ENCODE data around the gene PKD1L1. TPM values are rescaled to one million over a fixed set of nuclear protein-coding genes. Genes with fewer than 3 reads are reported as not detected.

PKD1L1 gene
- total RNA-seq, 4 donors from 2014 or later, result 0.44 to 8.4 (median 0.82) TPM

DNA sequence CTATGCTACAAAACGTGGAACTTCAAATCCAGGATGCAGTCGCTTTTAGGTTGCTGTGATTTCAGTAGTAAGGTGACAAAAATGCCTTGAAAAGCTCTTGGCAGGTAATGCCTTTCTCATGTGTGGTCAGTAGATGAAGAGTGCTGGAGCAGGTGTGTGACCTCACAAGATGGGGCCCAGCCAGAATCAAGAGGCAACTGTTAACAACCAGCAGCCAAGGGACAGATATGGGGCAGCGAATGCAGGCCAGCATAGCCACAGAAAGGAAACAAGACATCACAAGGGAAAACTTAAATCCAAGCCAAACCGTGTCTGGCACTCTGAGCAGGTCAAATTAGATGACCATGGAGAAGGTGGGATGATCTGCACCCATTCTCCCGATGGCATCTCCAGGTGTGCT, 18.9 kb upstream of the PKD1L1 start:
- Histone ChIP-seq H3K27ac (no peak overlapping the region), H3K4me3 (no peak overlapping the region), H3K4me1 (peaks cover 0 to 25% (median 0%) of the 10 kb centered on the region in 4 donors), H3K9me3 (no peaks in the 10 kb centered on the region), H3K27me3 (no peaks in the 10 kb centered on the region), H3K36me3 (peaks cover 0 to 71% (median 30%) of the 10 kb centered on the region in 3 donors)
- TF ChIP-seq, protein P1, sequence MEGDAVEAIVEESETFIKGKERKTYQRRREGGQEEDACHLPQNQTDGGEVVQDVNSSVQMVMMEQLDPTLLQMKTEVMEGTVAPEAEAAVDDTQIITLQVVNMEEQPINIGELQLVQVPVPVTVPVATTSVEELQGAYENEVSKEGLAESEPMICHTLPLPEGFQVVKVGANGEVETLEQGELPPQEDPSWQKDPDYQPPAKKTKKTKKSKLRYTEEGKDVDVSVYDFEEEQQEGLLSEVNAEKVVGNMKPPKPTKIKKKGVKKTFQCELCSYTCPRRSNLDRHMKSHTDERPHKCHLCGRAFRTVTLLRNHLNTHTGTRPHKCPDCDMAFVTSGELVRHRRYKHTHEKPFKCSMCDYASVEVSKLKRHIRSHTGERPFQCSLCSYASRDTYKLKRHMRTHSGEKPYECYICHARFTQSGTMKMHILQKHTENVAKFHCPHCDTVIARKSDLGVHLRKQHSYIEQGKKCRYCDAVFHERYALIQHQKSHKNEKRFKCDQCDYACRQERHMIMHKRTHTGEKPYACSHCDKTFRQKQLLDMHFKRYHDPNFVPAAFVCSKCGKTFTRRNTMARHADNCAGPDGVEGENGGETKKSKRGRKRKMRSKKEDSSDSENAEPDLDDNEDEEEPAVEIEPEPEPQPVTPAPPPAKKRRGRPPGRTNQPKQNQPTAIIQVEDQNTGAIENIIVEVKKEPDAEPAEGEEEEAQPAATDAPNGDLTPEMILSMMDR (IDR thresholded peaks at IDR 0.05), result no peak
- TF ChIP-seq POLR2A (IDR thresholded peaks at IDR 0.05) (no peak), EP300 (IDR thresholded peaks at IDR 0.05) (no peak)
- WGBS, 2 donors, result 88 to 93% methylated on average over 5 of the region's 5 CpGs
- no peak for DNase-seq (ENCODE audit: low spot score in 2 of 2)

DNA sequence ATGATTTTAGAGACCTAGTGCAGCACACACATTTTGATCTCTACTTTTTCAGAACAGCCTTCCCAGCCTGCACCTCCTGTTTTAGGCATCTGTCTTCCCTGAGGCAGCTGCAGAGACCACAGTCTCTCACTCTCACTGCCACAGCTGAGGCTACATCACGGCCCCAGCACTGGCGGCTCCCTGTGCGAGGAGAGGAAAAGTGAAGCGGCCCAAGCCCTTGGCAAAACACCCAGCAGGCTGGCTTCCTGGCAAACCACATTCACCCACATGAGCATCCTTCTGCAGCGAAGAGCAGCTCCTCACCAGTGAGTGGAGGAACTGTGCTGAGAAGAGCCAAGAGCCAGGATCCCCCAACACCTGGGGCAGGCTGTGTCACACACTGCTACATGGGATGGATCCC, 17.2 kb upstream of the PKD1L1 start:
- Histone ChIP-seq H3K27me3 (no peaks in the 10 kb centered on the region), H3K36me3 (peaks cover 0 to 82% (median 30%) of the 10 kb centered on the region in 3 donors), H3K4me1 (peaks cover 0 to 16% (median 0%) of the 10 kb centered on the region in 4 donors), H3K27ac (no peak overlapping the region), H3K4me3 (no peak overlapping the region), H3K9me3 (no peaks in the 10 kb centered on the region)
- DNase-seq (ENCODE audit: low spot score in 2 of 2), result no peak
- WGBS, 2 donors, result 85 to 86% methylated on average over 4 to 5 of the region's 5 CpGs
- TF ChIP-seq, protein P1 (IDR thresholded peaks at IDR 0.05), result no peak
- TF ChIP-seq EP300 (IDR thresholded peaks at IDR 0.05) (no peak), POLR2A (IDR thresholded peaks at IDR 0.05) (no peak)

DNA sequence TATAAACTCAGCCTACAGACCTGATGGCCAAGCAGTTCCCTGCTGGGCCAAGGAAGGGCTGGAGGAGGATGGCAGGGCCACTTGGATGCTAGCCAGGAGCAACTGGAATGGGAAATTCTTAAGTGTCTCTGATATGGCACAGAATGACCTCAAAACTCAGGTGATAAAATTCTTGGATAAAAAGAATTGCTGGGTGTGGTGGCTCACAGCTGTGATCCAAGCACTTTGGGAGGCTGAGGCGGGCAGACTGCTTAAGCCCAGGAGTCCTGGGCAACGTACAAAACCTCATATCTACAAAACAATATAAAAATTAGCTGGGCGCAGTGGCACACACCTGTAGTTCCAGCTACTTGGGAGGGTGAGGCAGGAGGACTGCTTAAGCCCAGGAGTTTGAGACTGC, 14.0 kb upstream of the PKD1L1 start:
- H3K27ac ChIP-seq, result no peak overlapping the region
- peaks cover 0 to 70% (median 24%) of the 10 kb centered on the region in 3 donors for H3K36me3 ChIP-seq
- TF ChIP-seq, protein P1 (IDR thresholded peaks at IDR 0.05), result no peak
- no peak for TF ChIP-seq EP300 (IDR thresholded peaks at IDR 0.05)
- no peak for TF ChIP-seq POLR2A (IDR thresholded peaks at IDR 0.05)
- no peaks in the 10 kb centered on the region for H3K27me3 ChIP-seq
- no peaks in the 10 kb centered on the region for H3K9me3 ChIP-seq
- no peak for DNase-seq (ENCODE audit: low spot score in 2 of 2)
- H3K4me1 ChIP-seq, result no peaks in the 10 kb centered on the region
- WGBS, 2 donors, result 94 to 97% methylated on average over 3 of the region's 3 CpGs
- H3K4me3 ChIP-seq, result no peak overlapping the region

DNA sequence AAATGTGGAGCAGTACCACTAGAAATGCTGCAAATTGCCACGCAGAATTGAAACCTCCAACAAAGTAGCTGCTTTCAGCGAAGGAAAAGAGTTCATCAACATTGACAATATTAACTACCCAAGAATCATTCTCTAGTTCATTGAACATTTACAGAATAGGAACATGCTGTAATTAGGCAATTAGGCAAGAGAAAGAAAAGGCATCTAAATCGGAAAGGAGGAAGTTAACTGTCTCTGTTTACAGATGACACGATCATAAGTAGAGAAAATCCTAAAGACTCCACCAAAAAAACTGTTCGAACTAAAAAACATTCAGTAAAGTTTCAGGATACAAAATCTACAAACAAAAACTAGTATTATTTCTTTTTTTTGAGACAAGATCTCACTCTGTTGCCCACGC, 8.9 kb upstream of the PKD1L1 start:
- no peak for DNase-seq (ENCODE audit: low spot score in 2 of 2)
- Histone ChIP-seq H3K27me3 (no peaks in the 10 kb centered on the region), H3K9me3 (no peaks in the 10 kb centered on the region), H3K4me1 (no peaks in the 10 kb centered on the region), H3K4me3 (no peak overlapping the region), H3K27ac (no peak overlapping the region), H3K36me3 (peaks cover 0 to 57% (median 6%) of the 10 kb centered on the region in 3 donors)
- 67 to 74% methylated on average over 6 of the region's 6 CpGs for WGBS, 2 donors
- TF ChIP-seq EP300 (IDR thresholded peaks at IDR 0.05) (no peak), POLR2A (IDR thresholded peaks at IDR 0.05) (no peak)
- TF ChIP-seq, protein P1 (IDR thresholded peaks at IDR 0.05), result no peak

DNA sequence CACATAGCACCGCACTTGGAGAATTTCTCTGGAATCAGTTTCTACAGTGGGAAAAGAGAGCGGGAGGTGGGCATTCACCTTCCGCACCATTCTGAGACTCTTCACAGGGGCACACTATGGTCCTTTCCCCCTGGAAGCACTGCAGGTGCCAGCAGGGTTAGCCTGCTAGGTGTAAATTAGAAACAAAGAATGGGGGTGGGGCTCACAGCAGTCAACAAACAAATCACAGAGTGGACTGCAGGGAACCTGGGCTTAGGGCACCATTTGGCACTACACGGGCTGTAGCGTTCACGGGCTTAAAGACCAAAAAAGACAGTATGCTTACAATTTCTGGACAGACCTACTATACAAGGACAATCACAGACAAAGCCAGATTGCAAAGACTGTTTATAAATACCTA, 8.0 kb upstream of the PKD1L1 start:
- WGBS, 2 donors, result 88 to 90% methylated on average over 6 of the region's 6 CpGs
- peaks cover 0 to 47% (median 6%) of the 10 kb centered on the region in 3 donors for H3K36me3 ChIP-seq
- H3K4me1 ChIP-seq, result peaks cover 0 to 3% (median 0%) of the 10 kb centered on the region in 4 donors
- H3K9me3 ChIP-seq, result no peaks in the 10 kb centered on the region
- no peaks in the 10 kb centered on the region for H3K27me3 ChIP-seq
- TF ChIP-seq, protein P1 (IDR thresholded peaks at IDR 0.05), result no peak
- TF ChIP-seq EP300 (IDR thresholded peaks at IDR 0.05) (no peak), POLR2A (IDR thresholded peaks at IDR 0.05) (no peak)
- no peak for DNase-seq (ENCODE audit: low spot score in 2 of 2)
- no peak overlapping the region for H3K4me3 ChIP-seq
- no peak overlapping the region for H3K27ac ChIP-seq
